Measurements from ENCODE around the gene SCYL1.

Gene SCYL1

DNA sequence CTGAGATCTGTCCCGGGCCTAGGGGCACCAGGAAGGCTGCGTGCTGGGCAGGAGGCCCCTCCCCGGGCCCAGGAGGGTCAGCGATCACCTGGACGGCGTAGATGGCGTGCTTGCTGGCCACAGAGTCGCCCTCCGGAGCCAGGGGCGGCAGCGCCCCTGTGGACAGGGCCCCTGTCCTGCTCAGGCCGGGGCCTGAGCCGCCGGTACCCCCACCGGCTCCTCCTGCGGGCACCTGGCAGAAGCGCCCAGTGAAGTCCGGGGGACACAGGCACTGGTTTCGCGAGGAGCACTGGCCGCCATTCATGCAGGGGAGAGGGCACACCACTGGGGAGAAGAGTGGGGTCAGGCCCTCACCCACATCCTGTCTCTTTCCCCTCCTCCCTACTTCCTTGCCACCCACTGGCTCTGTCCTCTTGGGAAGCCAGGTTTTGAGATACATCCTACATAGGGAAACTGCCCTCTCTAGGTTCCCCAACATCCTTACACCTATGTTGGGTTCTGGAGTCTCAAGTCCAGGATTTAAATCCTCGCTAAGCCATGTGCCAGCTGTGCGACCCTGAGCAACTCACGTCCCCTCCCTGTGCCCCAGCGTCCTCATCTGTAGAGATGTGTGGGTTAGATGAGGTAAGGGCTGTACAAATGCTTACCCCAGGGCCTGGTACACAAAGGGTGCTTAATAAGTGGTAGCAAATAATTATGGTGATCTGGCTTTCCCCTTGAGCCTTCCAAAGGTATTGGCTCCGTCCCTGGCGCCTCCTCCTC lies 29.4 kb downstream of the SCYL1 start:
- no peak overlapping the region for H3K27ac ChIP-seq (ENCODE audit: low read depth, low read length)
- no peak overlapping the region for H3K4me3 ChIP-seq (ENCODE audit: low read depth in 1 of 2, low read length in 2 of 2)
- peaks cover 28% of the 10 kb centered on the region for H3K36me3 ChIP-seq (ENCODE audit: insufficient read depth, low read length)
- no peaks in the 10 kb centered on the region for H3K9me3 ChIP-seq (ENCODE audit: low read length)
- H3K4me1 ChIP-seq (ENCODE audit: insufficient read depth, low read length), result peaks cover 42% of the 10 kb centered on the region
- no peak overlapping the region for H3K9ac ChIP-seq (ENCODE audit: low read length)
- no peaks in the 10 kb centered on the region for H3K27me3 ChIP-seq (ENCODE audit: control insufficient read depth in 1 of 2, insufficient read depth in 2 of 2, low read length in 2 of 2)

DNA sequence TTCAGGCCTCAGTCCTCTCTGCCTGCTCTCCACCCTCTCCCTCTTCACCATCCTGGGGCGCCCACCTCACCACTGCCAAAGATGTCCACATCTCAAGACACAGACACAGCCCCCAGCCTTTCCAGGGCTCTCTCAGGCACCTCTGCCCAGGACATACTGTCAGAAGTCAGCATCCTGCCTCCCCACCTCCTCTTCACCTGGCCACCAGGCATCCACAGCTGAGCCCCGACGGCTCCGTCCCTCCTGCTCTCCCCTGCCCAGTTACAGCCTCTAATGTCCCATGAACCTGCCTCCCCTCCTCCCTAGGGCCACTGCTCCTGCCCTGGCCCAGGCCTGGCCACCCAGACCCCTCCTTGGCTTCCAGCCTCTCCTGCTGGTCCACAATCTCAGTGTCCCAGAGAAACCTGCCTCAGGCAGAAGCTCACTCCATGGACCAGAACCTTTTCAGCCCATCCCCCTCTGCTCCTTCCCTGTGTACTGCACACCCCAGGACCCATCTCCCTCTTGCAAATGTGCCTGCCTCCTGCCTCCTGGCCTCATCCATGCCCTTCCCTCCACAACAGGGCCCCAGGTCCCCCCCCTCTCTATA lies 30.1 kb downstream of the SCYL1 start:
- Histone ChIP-seq H3K27ac (ENCODE audit: low read depth, low read length) (peak overlapping the region; percentile 6), H3K4me3 (ENCODE audit: low read depth in 1 of 2, low read length in 2 of 2) (no peak overlapping the region), H3K9me3 (ENCODE audit: low read length) (no peaks in the 10 kb centered on the region), H3K9ac (ENCODE audit: low read length) (no peak overlapping the region), H3K36me3 (ENCODE audit: insufficient read depth, low read length) (peaks cover 23% of the 10 kb centered on the region), H3K4me1 (ENCODE audit: insufficient read depth, low read length) (peaks cover 49% of the 10 kb centered on the region), H3K27me3 (ENCODE audit: control insufficient read depth in 1 of 2, insufficient read depth in 2 of 2, low read length in 2 of 2) (no peaks in the 10 kb centered on the region)

DNA sequence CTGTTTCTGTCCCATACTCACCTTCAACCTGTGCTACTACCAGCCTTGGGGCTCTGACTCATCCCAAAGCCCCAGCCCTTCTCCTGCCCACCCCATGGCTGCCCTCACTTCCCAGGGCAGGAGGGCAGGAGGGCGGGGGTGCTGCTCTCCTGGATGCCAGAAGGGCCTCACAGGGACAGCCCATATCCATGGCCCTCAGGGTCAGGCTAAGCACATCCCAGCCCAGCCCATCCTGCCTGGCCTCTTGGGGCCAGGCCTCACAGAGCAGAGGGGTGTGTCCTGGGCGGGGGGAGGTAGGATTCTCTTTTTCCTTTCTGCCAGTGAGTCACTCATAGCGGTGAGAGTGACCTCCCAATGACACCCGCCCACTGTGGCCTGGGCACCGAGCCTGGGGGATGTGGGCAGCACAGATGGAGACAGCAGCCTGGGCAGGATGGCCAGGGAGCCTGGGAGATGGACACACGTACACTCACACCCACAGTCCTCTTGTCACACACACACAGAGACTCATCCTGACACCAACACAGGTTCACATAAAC lies 30.9 kb downstream of the SCYL1 start:
- no peak overlapping the region for H3K27ac ChIP-seq (ENCODE audit: low read depth, low read length)
- H3K4me3 ChIP-seq (ENCODE audit: low read depth in 1 of 2, low read length in 2 of 2), result no peak overlapping the region
- H3K9me3 ChIP-seq (ENCODE audit: low read length), result no peaks in the 10 kb centered on the region
- H3K9ac ChIP-seq (ENCODE audit: low read length), result no peak overlapping the region
- peaks cover 57% of the 10 kb centered on the region for H3K4me1 ChIP-seq (ENCODE audit: insufficient read depth, low read length)
- H3K27me3 ChIP-seq (ENCODE audit: control insufficient read depth in 1 of 2, insufficient read depth in 2 of 2, low read length in 2 of 2), result no peaks in the 10 kb centered on the region
- peaks cover 22% of the 10 kb centered on the region for H3K36me3 ChIP-seq (ENCODE audit: insufficient read depth, low read length)

DNA sequence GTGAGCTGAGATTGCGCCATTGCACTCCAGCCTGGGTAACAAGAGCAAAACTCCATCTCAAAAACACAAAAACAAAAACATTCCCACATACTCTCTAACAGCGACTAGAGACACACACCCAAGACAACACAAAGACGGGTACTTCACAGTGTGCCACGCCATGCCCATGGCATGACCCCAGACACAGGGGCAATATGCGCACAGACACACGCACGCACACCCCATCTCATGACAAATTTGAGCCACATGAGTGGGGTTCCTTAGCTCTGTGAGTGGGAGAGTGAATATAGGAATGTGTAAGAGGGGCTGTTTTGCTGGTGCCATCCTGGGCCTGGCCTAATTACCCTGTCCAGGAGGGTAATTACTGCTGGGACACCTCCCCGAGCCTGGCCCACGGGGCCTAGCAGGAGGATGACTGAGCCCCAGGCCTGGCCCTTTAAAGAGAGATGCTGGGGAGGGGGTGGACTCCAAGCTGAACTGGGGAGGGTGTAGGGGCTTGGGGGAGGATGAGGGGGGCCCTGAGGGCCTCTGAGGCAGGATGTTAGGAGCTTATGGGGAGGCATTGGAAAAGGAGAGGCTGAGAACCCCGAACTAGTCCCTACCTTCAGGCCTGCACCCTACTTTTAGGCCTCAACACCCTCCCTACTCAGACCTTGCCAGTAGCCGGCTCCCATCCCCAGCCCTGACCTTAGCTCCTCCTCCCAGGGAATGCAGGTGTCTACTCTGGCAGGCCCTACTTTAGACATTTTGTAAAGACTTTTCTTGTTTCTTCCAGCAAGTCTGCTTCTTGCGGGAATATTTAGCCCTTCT lies 31.8 kb downstream of the SCYL1 start:
- Histone ChIP-seq H3K4me1 (ENCODE audit: insufficient read depth, low read length) (peaks cover 62% of the 10 kb centered on the region), H3K36me3 (ENCODE audit: insufficient read depth, low read length) (peaks cover 13% of the 10 kb centered on the region), H3K27me3 (ENCODE audit: control insufficient read depth in 1 of 2, insufficient read depth in 2 of 2, low read length in 2 of 2) (no peaks in the 10 kb centered on the region), H3K27ac (ENCODE audit: low read depth, low read length) (peak overlapping the region; percentile 85), H3K9me3 (ENCODE audit: low read length) (no peaks in the 10 kb centered on the region), H3K4me3 (ENCODE audit: low read depth in 1 of 2, low read length in 2 of 2) (peak overlapping the region; percentile 24 to 75), H3K9ac (ENCODE audit: low read length) (peak overlapping the region; percentile 83)

DNA sequence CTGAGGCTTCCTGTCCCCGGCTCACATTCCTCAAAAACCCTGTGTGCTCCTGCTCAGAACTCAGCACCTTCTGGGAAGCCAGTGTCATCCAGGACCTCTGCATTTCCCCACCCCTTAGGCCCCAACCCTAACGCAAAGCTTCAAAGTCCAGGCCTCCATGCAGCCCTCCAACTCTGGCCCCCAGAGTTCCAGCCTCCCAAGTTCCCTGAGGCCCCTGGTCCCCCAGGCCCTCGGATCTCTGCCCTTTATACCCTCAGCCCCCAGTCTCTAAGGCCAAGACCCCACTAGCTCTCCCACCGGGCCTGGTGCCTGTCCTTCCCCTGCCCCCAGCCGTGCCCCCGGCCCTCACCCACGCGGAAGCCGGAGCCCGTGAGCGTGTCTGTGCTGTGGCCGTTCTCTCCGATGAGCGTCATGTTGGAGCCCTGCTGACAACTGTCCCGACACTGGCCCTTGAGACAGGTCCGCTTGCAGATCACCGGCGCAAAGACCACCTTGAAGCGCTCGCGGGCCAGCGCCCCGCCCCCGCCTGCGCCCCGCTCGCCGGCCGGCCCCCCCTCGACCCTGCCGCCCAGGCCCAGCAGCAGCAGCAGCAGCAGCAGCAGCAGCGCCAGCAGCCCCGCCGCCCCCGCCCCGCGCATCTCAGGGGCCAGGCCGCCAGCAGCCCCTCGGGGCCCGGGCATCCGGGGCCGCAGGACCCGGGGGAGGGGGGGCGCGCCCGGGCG lies 32.6 kb downstream of the SCYL1 start:
- Histone ChIP-seq H3K36me3 (ENCODE audit: insufficient read depth, low read length) (peaks cover 7% of the 10 kb centered on the region), H3K9me3 (ENCODE audit: low read length) (no peaks in the 10 kb centered on the region), H3K4me3 (ENCODE audit: low read depth in 1 of 2, low read length in 2 of 2) (peak overlapping the region; percentile 70 to 75), H3K27ac (ENCODE audit: low read depth, low read length) (peak overlapping the region; percentile 85), H3K27me3 (ENCODE audit: control insufficient read depth in 1 of 2, insufficient read depth in 2 of 2, low read length in 2 of 2) (no peaks in the 10 kb centered on the region), H3K9ac (ENCODE audit: low read length) (peak overlapping the region; percentile 83), H3K4me1 (ENCODE audit: insufficient read depth, low read length) (peaks cover 59% of the 10 kb centered on the region)

DNA sequence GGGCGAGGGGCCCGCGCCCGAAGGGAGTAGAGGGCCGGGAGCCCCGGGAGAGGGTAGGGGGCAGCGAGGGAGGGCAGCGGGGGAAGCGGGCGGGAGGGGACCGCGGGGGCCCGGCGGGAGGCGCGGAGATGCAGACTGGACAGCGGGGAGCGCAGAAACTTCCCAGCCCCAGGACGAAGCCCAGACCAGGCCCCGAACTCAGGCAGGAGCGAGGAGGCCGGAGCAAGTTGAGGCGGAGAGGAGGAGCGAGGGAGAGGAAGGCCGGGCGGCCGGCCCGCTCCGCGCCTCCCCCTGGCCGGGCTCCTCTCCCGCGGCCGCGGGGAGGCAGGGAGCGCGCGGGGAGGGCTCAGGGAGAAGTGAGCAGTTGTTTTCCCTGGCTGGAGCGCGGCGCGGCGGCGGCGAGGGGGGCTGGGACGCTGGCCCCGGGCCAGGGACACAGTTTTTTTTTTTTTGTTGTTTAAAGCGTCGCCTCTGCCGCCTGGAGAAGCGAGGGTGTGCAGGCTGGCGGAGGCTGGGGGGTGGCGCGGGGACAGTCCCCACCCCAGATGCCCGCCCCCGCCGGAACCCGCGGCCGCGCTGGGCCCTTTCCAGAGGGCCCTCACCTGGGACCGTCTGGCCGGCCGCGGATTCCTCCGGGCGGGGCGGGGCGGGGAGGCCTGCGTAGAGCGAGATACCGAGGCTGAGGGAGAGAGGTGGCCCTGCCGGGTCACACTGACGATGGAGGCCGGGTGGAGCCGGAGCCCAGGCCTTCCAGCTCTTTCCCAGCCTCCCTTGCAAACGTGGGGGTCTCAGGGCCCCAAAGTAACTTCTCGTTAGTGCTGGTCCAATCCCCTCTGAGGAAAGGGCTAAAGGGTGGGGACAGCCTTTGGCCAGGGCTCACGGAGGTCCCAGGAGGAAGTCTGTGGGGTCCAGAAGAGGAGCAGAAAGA lies 33.4 kb downstream of the SCYL1 start, which contains the start of gene LTBP3:
Gene LTBP3, minus strand, starts transcription at position 358 of the 928 bp plus-strand sequence. CDS start 400 bp downstream, outside the sequence.
- Histone ChIP-seq H3K9ac (ENCODE audit: low read length) (peak within 1 kb of the TSS; percentile 83), H3K36me3 (ENCODE audit: insufficient read depth, low read length) (no peaks in the 10 kb centered on the region), H3K9me3 (ENCODE audit: low read length) (no peaks in the 10 kb centered on the region), H3K4me3 (ENCODE audit: low read depth in 1 of 2, low read length in 2 of 2) (peak within 1 kb of the TSS; percentile 70 to 75), H3K4me1 (ENCODE audit: insufficient read depth, low read length) (peaks cover 59% of the 10 kb centered on the region), H3K27ac (ENCODE audit: low read depth, low read length) (peak within 1 kb of the TSS; percentile 85), H3K27me3 (ENCODE audit: control insufficient read depth in 1 of 2, insufficient read depth in 2 of 2, low read length in 2 of 2) (no peaks in the 10 kb centered on the region)

DNA sequence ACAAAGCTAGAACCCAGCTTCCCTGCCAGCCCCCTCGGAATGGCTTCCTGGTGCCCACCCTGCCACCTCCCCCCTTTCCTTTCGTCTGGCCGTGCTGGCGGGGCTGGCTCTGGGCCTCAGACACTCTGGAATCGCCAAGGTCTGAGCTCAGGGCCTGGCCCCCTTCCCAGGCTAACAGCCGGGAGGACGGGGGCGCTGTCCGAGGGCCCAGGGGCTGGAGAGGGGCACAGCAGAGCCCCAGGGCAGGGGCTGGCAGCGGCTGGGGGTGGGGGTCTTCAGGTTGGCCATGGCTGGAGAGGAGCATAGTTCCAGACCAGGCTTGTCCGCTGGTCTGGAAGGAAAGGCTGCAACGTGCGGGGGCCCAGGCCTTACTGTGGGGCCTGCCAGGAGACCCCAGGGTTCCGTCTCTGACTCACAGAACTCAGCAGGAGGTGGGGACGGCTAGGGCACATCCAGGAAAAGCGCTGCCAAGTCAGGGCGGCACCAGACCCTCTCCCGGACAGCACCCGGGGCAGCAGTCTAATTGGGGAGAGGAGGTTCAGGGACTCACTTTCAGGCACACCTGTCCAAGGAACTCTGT lies 34.1 kb downstream of the SCYL1 start:
- Histone ChIP-seq H3K9me3 (ENCODE audit: low read length) (no peaks in the 10 kb centered on the region), H3K27ac (ENCODE audit: low read depth, low read length) (peak overlapping the region; percentile 85), H3K36me3 (ENCODE audit: insufficient read depth, low read length) (no peaks in the 10 kb centered on the region), H3K4me3 (ENCODE audit: low read depth in 1 of 2, low read length in 2 of 2) (peak overlapping the region; percentile 17 to 70), H3K4me1 (ENCODE audit: insufficient read depth, low read length) (peaks cover 59% of the 10 kb centered on the region), H3K9ac (ENCODE audit: low read length) (peak overlapping the region; percentile 58), H3K27me3 (ENCODE audit: control insufficient read depth in 1 of 2, insufficient read depth in 2 of 2, low read length in 2 of 2) (no peaks in the 10 kb centered on the region)

DNA sequence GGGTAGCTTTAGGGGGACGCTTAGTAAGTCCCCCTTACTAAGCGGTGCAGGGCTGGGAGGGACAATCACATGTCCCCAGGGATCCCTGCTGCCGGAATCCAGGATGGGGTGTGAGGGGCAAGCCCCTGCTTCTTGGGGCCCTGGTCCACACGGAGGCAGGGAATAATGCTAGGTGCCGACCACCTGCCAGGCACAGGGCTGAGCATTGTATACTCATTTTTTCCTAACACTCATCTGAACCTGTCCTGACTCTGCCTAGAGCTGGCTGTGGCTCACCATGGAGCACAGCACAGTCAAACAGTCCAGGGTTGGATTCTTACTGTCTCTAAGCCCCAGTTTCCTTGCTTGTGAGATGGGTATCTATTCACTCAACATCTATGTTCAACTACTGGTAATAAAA lies 34.7 kb downstream of the SCYL1 start:
- Histone ChIP-seq H3K36me3 (ENCODE audit: insufficient read depth, low read length) (no peaks in the 10 kb centered on the region), H3K9ac (ENCODE audit: low read length) (peak overlapping the region; percentile 51)

DNA sequence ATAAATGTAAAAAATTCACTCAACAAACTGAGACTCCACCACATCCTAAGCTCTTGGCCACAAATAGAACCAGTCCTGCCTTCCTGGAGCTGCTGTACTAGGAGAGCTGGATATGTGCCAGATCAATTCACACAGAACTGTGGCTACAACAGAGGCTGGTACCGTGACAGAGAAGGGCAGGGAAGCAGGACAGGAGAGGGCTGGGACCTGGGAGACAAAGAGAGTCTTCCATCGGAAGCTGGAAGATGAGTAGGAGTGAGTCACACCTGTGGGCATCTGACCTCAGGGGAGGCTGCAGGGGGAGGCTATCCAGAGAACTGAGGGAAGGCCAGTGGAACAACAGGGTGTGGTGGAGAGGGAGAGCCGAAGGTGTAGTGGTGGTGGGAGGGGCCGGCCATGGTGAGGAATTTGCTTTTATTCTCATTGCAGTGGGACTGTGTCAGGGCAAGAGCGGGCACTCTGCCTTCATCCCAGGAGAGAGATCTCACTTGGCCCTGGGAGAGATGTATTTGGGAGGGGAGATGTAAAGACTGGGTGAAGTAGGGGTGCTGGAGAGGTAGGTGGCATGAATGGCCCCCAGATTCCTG lies 35.2 kb downstream of the SCYL1 start:
- H3K27me3 ChIP-seq (ENCODE audit: control insufficient read depth in 1 of 2, insufficient read depth in 2 of 2, low read length in 2 of 2), result no peaks in the 10 kb centered on the region
- H3K4me1 ChIP-seq (ENCODE audit: insufficient read depth, low read length), result peaks cover 51% of the 10 kb centered on the region
- H3K9ac ChIP-seq (ENCODE audit: low read length), result peak overlapping the region; percentile 13
- no peak overlapping the region for H3K4me3 ChIP-seq (ENCODE audit: low read depth in 1 of 2, low read length in 2 of 2)
- no peaks in the 10 kb centered on the region for H3K36me3 ChIP-seq (ENCODE audit: insufficient read depth, low read length)
- H3K27ac ChIP-seq (ENCODE audit: low read depth, low read length), result peak overlapping the region; percentile 85
- no peaks in the 10 kb centered on the region for H3K9me3 ChIP-seq (ENCODE audit: low read length)

More for the DNA sequence above, 34.7 kb downstream of the SCYL1 start:
- Histone ChIP-seq H3K9me3 (ENCODE audit: low read length) (no peaks in the 10 kb centered on the region), H3K27ac (ENCODE audit: low read depth, low read length) (peak overlapping the region; percentile 85), H3K4me3 (ENCODE audit: low read depth in 1 of 2, low read length in 2 of 2) (no peak overlapping the region), H3K27me3 (ENCODE audit: control insufficient read depth in 1 of 2, insufficient read depth in 2 of 2, low read length in 2 of 2) (no peaks in the 10 kb centered on the region), H3K4me1 (ENCODE audit: insufficient read depth, low read length) (peaks cover 56% of the 10 kb centered on the region)
